PC-9 (cell line): Measurements from ENCODE around the gene IL21. TPM values are rescaled to one million over a fixed set of nuclear protein-coding genes. Genes with fewer than 3 reads are reported as not detected.

Source experiments
- BruUV-seq: library from RNA; stranded (reverse); fragments of 400-500 nt; replicated peaks from 2 replicates; lab custom pipeline; 2021; lab: Mats Ljungman, UMichigan
- CTCF ChIA-PET: fragments of 300-600 bp; sonication (Branson Sonifier 250); formaldehyde crosslinking; loops from one replicate; lab custom pipeline; 2022; ENCODE audit warnings: antibody characterized with exemption; lab: Charles Lee
- POLR2A ChIA-PET: fragments of 300-600 bp; sonication (Branson Sonifier 250); formaldehyde crosslinking; loops from one replicate; lab custom pipeline; 2022; ENCODE audit warnings: antibody characterized with exemption; ENCODE audit not compliant: unreplicated experiment; lab: Charles Lee
- DNase-seq, 2 experiments: peaks; one replicate each; pipeline versions ENCODE4 v3.0.0 to v3.0.0-alpha.2; 2015 to 2022; ENCODE audit warnings: mixed read lengths in 1 of 2
- H2AFZ ChIP-seq: fragments of 200-600 bp; sonication (generic); 2 replicates; pipeline ENCODE4 v1.8.1; 2017; ENCODE audit warnings: antibody characterized with exemption
- H3F3A ChIP-seq: fragments of 200-600 bp; sonication (generic); 2 replicates; pipeline ENCODE4 v1.8.1; 2017; ENCODE audit warnings: antibody characterized with exemption, mild to moderate bottlenecking, low read depth; ENCODE audit not compliant: insufficient read depth
- H3K27ac ChIP-seq: fragments of 200-600 bp; sonication (generic); 2 replicates; pipeline ENCODE4 v1.6.1; 2016; ENCODE audit warnings: mixed run types
- H3K27me3 ChIP-seq: fragments of 200-600 bp; sonication (generic); 2 replicates; pipeline ENCODE4 v1.6.1; 2016; ENCODE audit warnings: low read depth, mixed run types; ENCODE audit not compliant: insufficient read depth
- H3K36me3 ChIP-seq: fragments of 200-600 bp; sonication (generic); 2 replicates; pipeline ENCODE4 v1.6.1; 2016; ENCODE audit warnings: low read depth, mixed run types
- H3K4me1 ChIP-seq: fragments of 200-600 bp; sonication (generic); replicated peaks from 2 replicates; pipeline ENCODE4 v1.6.1; 2016; ENCODE audit warnings: mixed run types; ENCODE audit not compliant: insufficient read depth
- H3K4me2 ChIP-seq: fragments of 200-600 bp; sonication (generic); 2 replicates; pipeline ENCODE4 v1.6.1; 2017; ENCODE audit warnings: mixed run types
- H3K4me3 ChIP-seq: fragments of 200-600 bp; sonication (generic); 2 replicates; pipeline ENCODE4 v1.6.1; 2016; ENCODE audit warnings: mixed run types
- H3K79me2 ChIP-seq: fragments of 200-600 bp; sonication (generic); 2 replicates; pipeline ENCODE4 v1.6.1; 2017; ENCODE audit warnings: low read depth, mixed run types
- H3K9me2 ChIP-seq: fragments of 200-600 bp; sonication (generic); 2 replicates; pipeline ENCODE4 v1.8.1; 2017; ENCODE audit warnings: mild to moderate bottlenecking; ENCODE audit not compliant: insufficient read depth
- H3K9me3 ChIP-seq: fragments of 200-600 bp; sonication (generic); 2 replicates; pipeline ENCODE4 v1.8.1; 2016; ENCODE audit warnings: low read depth; ENCODE audit not compliant: insufficient read depth
- H4K20me1 ChIP-seq: fragments of 200-600 bp; sonication (generic); 2 replicates; pipeline ENCODE4 v1.8.1; 2017; ENCODE audit not compliant: insufficient read depth
- CTCF ChIP-seq: fragments of 200-600 bp; sonication (generic); conservative IDR thresholded peaks from 2 replicates; pipeline ENCODE4 v1.6.1; 2017; ENCODE audit warnings: mixed run types, antibody characterized with exemption, mild to moderate bottlenecking, moderate library complexity
- EZH2 ChIP-seq: fragments of 200-600 bp; sonication (generic); IDR thresholded peaks from 2 replicates; pipeline ENCODE4 v1.8.0; 2017; ENCODE audit warnings: antibody characterized with exemption, low read depth
- intact Hi-C: fragments of 100-400 bp; cut with micrococcal nuclease; formaldehyde crosslinking; loops from one replicate; pipeline ENCODE4 v1.10.0; 2022; ENCODE audit not compliant: unreplicated experiment
- total RNA-seq: library from RNA; stranded (reverse); gene quantifications from 2 replicates; pipeline ENCODE4 v1.2.3, GENCODE V29; 2021

The IL21 gene
- total RNA-seq, 1 experiment from 2014 or later: not detected

DNA sequence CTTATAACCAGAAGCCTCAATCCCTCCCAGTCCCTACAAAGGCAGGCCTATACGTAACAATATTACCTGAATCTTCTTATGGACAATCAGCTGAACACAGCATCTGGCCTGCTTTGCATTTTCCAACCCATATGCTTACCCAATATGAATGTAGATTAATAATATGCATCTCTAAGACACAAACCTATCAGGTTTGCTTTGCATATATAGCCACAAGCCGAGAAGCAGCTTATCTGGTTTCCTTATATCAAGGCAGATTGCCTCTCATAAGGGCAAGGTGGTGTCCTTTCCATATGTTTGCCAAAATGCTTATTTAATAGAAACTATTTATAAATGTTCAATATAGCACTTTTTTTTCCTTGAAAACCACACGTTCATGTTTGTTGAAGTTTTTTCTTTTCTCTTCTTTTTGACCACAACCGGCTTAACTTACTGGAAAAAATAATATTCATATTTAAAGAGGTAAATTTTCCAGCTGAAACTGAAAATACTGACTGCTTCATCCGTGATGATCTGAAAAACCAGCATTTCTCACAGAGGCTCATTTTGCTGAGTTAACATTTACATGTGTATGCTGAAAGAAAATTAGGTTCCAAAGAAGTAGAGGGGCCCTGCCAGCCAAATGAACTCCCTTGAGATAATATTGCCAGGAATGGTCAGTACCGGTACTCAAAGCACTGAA, 3.8 kb downstream of the IL21 start:
- Histone ChIP-seq H4K20me1 (no peaks in the 10 kb centered on the region), H3K36me3 (no peaks in the 10 kb centered on the region), H3K4me3 (no peak overlapping the region), H3K79me2 (no peaks in the 10 kb centered on the region), H2AFZ (no peak overlapping the region), H3K4me1 (no peaks in the 10 kb centered on the region), H3K4me2 (no peak overlapping the region), H3F3A (no peaks in the 10 kb centered on the region), H3K9me3 (no peaks in the 10 kb centered on the region), H3K9me2 (no peaks in the 10 kb centered on the region), H3K27ac (no peak overlapping the region), H3K27me3 (no peaks in the 10 kb centered on the region)
- TF ChIP-seq CTCF: no peak
- TF ChIP-seq EZH2: no peak
- CTCF ChIA-PET: no interaction called here
- no TSS peak for BruUV-seq
- DNase-seq: no peak
- intact Hi-C loops: no loop called here
- POLR2A ChIA-PET: interaction anchor here (0.6 to 0.7 kb wide), 2 partner anchors 13 to 1362 kb away, joined by 3 to 5 read pairs; no protein-coding TSS in a partner anchor

DNA sequence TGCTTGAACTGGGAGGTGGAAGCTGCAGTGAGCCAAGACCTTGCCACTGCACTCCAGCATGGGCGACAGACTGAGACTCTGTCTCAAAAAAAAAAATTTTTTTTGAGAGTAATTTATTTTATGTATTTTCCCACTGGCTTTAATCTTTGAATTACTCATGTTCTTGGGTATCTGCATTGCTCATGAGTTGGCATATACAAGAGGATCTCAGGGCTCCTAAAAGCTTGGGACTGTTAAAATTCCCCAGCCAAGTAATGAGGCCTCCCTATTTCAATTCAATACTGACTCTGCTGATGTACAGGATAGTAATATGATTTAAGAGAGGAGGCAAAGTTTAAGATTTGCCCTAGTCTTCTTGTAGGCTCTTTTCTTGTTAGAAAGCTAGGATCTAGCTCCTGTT, 6.2 kb downstream of the IL21 start:
- Histone ChIP-seq H3K9me2 (no peaks in the 10 kb centered on the region), H3K9me3 (no peaks in the 10 kb centered on the region), H3K4me3 (no peak overlapping the region), H2AFZ (no peak overlapping the region), H4K20me1 (no peaks in the 10 kb centered on the region), H3K36me3 (no peaks in the 10 kb centered on the region), H3K27ac (no peak overlapping the region), H3K79me2 (no peaks in the 10 kb centered on the region), H3F3A (no peaks in the 10 kb centered on the region), H3K27me3 (no peaks in the 10 kb centered on the region), H3K4me1 (no peaks in the 10 kb centered on the region), H3K4me2 (no peak overlapping the region)
- ChIA-PET CTCF (interaction anchor here (0.8 kb wide), 1 partner anchor 300 kb away, joined by 3 read pairs; no protein-coding TSS in a partner anchor), POLR2A (no interaction called here)
- intact Hi-C loops: no loop called here
- no peak for TF ChIP-seq EZH2
- TF ChIP-seq CTCF: no peak
- DNase-seq: no peak
- no TSS peak for BruUV-seq

DNA sequence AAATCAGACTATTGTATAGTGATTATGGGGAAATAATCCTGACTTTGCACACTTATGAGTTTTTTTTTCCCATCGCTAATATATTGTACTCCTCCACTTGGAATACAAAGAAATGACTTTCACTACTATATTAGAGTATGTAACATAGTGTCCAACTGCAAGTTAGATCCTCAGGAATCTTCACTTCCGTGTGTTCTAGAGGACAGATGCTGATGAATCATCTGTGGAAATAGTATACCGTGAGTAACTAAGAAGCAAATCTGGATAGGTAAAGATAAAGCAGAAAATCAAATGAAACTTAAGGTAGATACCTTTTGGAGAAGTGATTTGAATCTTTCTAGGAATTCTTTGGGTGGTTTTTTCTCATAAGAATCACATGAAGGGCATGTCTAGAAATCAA, 8.3 kb downstream of the IL21 start:
- POLR2A ChIA-PET: no interaction called here
- H3K36me3 ChIP-seq: no peaks in the 10 kb centered on the region
- no peaks in the 10 kb centered on the region for H3F3A ChIP-seq
- H3K4me3 ChIP-seq: no peak overlapping the region
- CTCF ChIA-PET: no interaction called here
- H3K4me2 ChIP-seq: no peak overlapping the region
- no peaks in the 10 kb centered on the region for H3K79me2 ChIP-seq
- H3K27me3 ChIP-seq: no peaks in the 10 kb centered on the region
- no peak overlapping the region for H3K27ac ChIP-seq
- TF ChIP-seq EZH2 (no peak), CTCF (no peak)
- H4K20me1 ChIP-seq: no peaks in the 10 kb centered on the region
- DNase-seq: peak in 1 of 2 experiments; percentile 44
- H2AFZ ChIP-seq: no peak overlapping the region
- H3K9me3 ChIP-seq: no peaks in the 10 kb centered on the region
- H3K4me1 ChIP-seq: no peaks in the 10 kb centered on the region
- intact Hi-C loops: no loop called here
- BruUV-seq: no TSS peak
- no peaks in the 10 kb centered on the region for H3K9me2 ChIP-seq
